Activated CD4-positive, alpha-beta memory T cell treated with anti-CD3 and anti-CD28 coated beads, Interleukin-2, amount 10 ng/mL, durations not matched to agents 7 days and 5 days (primary cell): ENCODE results near the gene CHKA. TPM values are rescaled to one million over a fixed set of nuclear protein-coding genes. Genes with fewer than 3 reads are reported as not detected.

Experiments
- CTCF ChIA-PET: fragments of 350-600 bp; sonication (Branson Sonifier 250); formaldehyde crosslinking; loops from one replicate; lab custom pipeline; 2021; ENCODE audit warnings: antibody characterized with exemption, inconsistent platforms; lab: Charles Lee
- POLR2A ChIA-PET: fragments of 350-600 bp; sonication (Branson Sonifier 250); formaldehyde crosslinking; loops from one replicate; lab custom pipeline; 2021; ENCODE audit warnings: antibody characterized with exemption; lab: Charles Lee
- DNase-seq: peaks from one replicate; pipeline ENCODE4 v3.0.0-alpha.2; 2020
- H3K27ac Mint-ChIP-seq: one replicate; pipeline ENCODE4 v1.8.0; 2021; ENCODE audit warnings: mild to moderate bottlenecking, mixed read lengths
- H3K27me3 Mint-ChIP-seq: one replicate; pipeline ENCODE4 v1.8.0; 2021; ENCODE audit warnings: mixed read lengths
- H3K36me3 Mint-ChIP-seq: one replicate; pipeline ENCODE4 v1.8.0; 2021; ENCODE audit warnings: low read depth, mixed read lengths
- H3K4me1 Mint-ChIP-seq: one replicate; pipeline ENCODE4 v1.8.0; 2021; ENCODE audit warnings: mixed read lengths
- H3K4me3 Mint-ChIP-seq: one replicate; pipeline ENCODE4 v1.8.0; 2021; ENCODE audit warnings: mild to moderate bottlenecking, mixed read lengths
- H3K9me3 Mint-ChIP-seq: one replicate; pipeline ENCODE4 v1.8.0; 2021; ENCODE audit warnings: mixed read lengths
- total RNA-seq, 2 experiments: library from RNA; stranded (reverse); gene quantifications; one replicate each; pipeline ENCODE4 v1.2.3, GENCODE V29; 2021

The CHKA gene
- total RNA-seq, 2 experiments from 2014 or later = 3.0 to 3.1 TPM

GRCh38 chr11:68035266-68035876 lies 85.8 kb downstream of the CHKA start:
- Mint-ChIP-seq H3K27ac (peak overlapping the region; percentile 97), H3K9me3 (no peaks in the 10 kb centered on the region), H3K4me1 (peaks cover 39% of the 10 kb centered on the region), H3K4me3 (no peak overlapping the region), H3K27me3 (no peaks in the 10 kb centered on the region), H3K36me3 (peaks cover 17% of the 10 kb centered on the region)
- ChIA-PET POLR2A (no interaction called here), CTCF (interaction anchor here (0.7 kb wide), 1 partner anchor 565 kb away, joined by 3 read pairs; no protein-coding TSS in a partner anchor)
- DNase-seq = no peak

GRCh38 chr11:68033708-68034045 lies 87.5 kb downstream of the CHKA start:
- ChIA-PET CTCF (no interaction called here), POLR2A (no interaction called here)
- no peak overlapping the region for H3K4me3 Mint-ChIP-seq
- no peak overlapping the region for H3K27ac Mint-ChIP-seq
- no peak for DNase-seq
- no peaks in the 10 kb centered on the region for H3K9me3 Mint-ChIP-seq
- no peaks in the 10 kb centered on the region for H3K27me3 Mint-ChIP-seq
- H3K4me1 Mint-ChIP-seq = peaks cover 53% of the 10 kb centered on the region
- H3K36me3 Mint-ChIP-seq = peaks cover 10% of the 10 kb centered on the region

- H3K9me3 Mint-ChIP-seq = no peaks in the 10 kb centered on the region
- H3K27ac Mint-ChIP-seq = no peak overlapping the region
- ChIA-PET POLR2A (no interaction called here), CTCF (no interaction called here)
- H3K36me3 Mint-ChIP-seq = peaks cover 10% of the 10 kb centered on the region
- DNase-seq = no peak
- no peak overlapping the region for H3K4me3 Mint-ChIP-seq
- peaks cover 51% of the 10 kb centered on the region for H3K4me1 Mint-ChIP-seq
- no peaks in the 10 kb centered on the region for H3K27me3 Mint-ChIP-seq
Observed at GRCh38 chr11:68032997-68033707, 88.0 kb downstream of the CHKA start.

- Mint-ChIP-seq H3K27me3 (no peaks in the 10 kb centered on the region), H3K27ac (peak overlapping the region; percentile 78), H3K4me3 (peak overlapping the region; percentile 90), H3K36me3 (peaks cover 10% of the 10 kb centered on the region), H3K4me1 (peaks cover 42% of the 10 kb centered on the region), H3K9me3 (no peaks in the 10 kb centered on the region)
- no peak for DNase-seq
- POLR2A ChIA-PET = interaction anchor here (5.6 kb wide), 1 partner anchor 8 kb away, joined by 63 read pairs; the partner anchor contains the start of gene TCIRG1
- CTCF ChIA-PET = no interaction called here
Observed at GRCh38 chr11:68032003-68032402, 89.2 kb downstream of the CHKA start.

GRCh38 chr11:68031144-68031464 lies 90.1 kb downstream of the CHKA start:
- CTCF ChIA-PET = interaction anchor here (1.2 kb wide), 1 partner anchor 9 kb away, joined by 7 read pairs; no protein-coding TSS in a partner anchor
- H3K9me3 Mint-ChIP-seq = no peaks in the 10 kb centered on the region
- DNase-seq = no peak

GRCh38 chr11:68030318-68031143 lies 90.7 kb downstream of the CHKA start, which contains the start of gene NDUFS8:
NDUFS8 (plus strand) TSS chr11:68030681; CDS start chr11:68032152, 1,471 bp downstream.
- CTCF ChIA-PET = interaction anchor here (1.2 kb wide), 1 partner anchor 8 kb away, joined by 7 read pairs; no protein-coding TSS in a partner anchor
- peaks cover 30% of the 10 kb centered on the region for H3K4me1 Mint-ChIP-seq
- POLR2A ChIA-PET = interaction anchor here (1.5 to 5.6 kb wide), 2 partner anchors 10 to 87 kb away, joined by 4 to 63 read pairs; partner anchors contain the start of gene TCIRG1
- DNase-seq = peak; percentile 97
- H3K27me3 Mint-ChIP-seq = no peaks in the 10 kb centered on the region
- peak within 1 kb of the TSS; percentile 90 for H3K4me3 Mint-ChIP-seq
- peak within 1 kb of the TSS; percentile 78 for H3K27ac Mint-ChIP-seq
- no peaks in the 10 kb centered on the region for H3K9me3 Mint-ChIP-seq
- H3K36me3 Mint-ChIP-seq = peaks cover 7% of the 10 kb centered on the region

More at GRCh38 chr11:68031144-68031464, 90.1 kb downstream of the CHKA start:
- peaks cover 35% of the 10 kb centered on the region for H3K4me1 Mint-ChIP-seq
- peak overlapping the region; percentile 90 for H3K4me3 Mint-ChIP-seq
- H3K36me3 Mint-ChIP-seq = peaks cover 7% of the 10 kb centered on the region
- H3K27me3 Mint-ChIP-seq = no peaks in the 10 kb centered on the region
- H3K27ac Mint-ChIP-seq = peak overlapping the region; percentile 78
- POLR2A ChIA-PET = interaction anchor here (1.5 to 5.6 kb wide), 2 partner anchors 9 to 87 kb away, joined by 4 to 63 read pairs; partner anchors contain the start of gene TCIRG1

GRCh38 chr11:68028802-68029545 lies 92.2 kb downstream of the CHKA start:
- Mint-ChIP-seq H3K4me3 (peak overlapping the region; percentile 68), H3K27me3 (peaks cover 2% of the 10 kb centered on the region), H3K36me3 (peaks cover 7% of the 10 kb centered on the region), H3K9me3 (no peaks in the 10 kb centered on the region), H3K4me1 (peaks cover 26% of the 10 kb centered on the region), H3K27ac (no peak overlapping the region)
- DNase-seq = no peak
- ChIA-PET CTCF (no interaction called here), POLR2A (interaction anchor here (5.6 kb wide), 1 partner anchor 11 kb away, joined by 63 read pairs; the partner anchor contains the start of gene TCIRG1)

GRCh38 chr11:68027667-68028066 lies 93.5 kb downstream of the CHKA start:
- Mint-ChIP-seq H3K27me3 (peaks cover 2% of the 10 kb centered on the region), H3K36me3 (peaks cover 7% of the 10 kb centered on the region), H3K4me3 (no peak overlapping the region), H3K9me3 (no peaks in the 10 kb centered on the region), H3K27ac (no peak overlapping the region), H3K4me1 (peaks cover 24% of the 10 kb centered on the region)
- no peak for DNase-seq
- ChIA-PET CTCF (no interaction called here), POLR2A (interaction anchor here (5.6 kb wide), 1 partner anchor 13 kb away, joined by 63 read pairs; the partner anchor contains the start of gene TCIRG1)

- ChIA-PET CTCF (no interaction called here), POLR2A (interaction anchor here (5.6 kb wide), 1 partner anchor 14 kb away, joined by 63 read pairs; the partner anchor contains the start of gene TCIRG1)
- Mint-ChIP-seq H3K36me3 (peaks cover 4% of the 10 kb centered on the region), H3K27ac (no peak overlapping the region), H3K9me3 (no peaks in the 10 kb centered on the region), H3K27me3 (peaks cover 2% of the 10 kb centered on the region), H3K4me3 (no peak overlapping the region), H3K4me1 (peaks cover 20% of the 10 kb centered on the region)
- DNase-seq = no peak
Observed at GRCh38 chr11:68026391-68027105, 94.6 kb downstream of the CHKA start.

- Mint-ChIP-seq H3K36me3 (no peaks in the 10 kb centered on the region), H3K9me3 (no peaks in the 10 kb centered on the region), H3K4me1 (peaks cover 12% of the 10 kb centered on the region), H3K4me3 (no peak overlapping the region), H3K27me3 (peaks cover 2% of the 10 kb centered on the region), H3K27ac (no peak overlapping the region)
- ChIA-PET POLR2A (no interaction called here), CTCF (no interaction called here)
- peak; percentile 23 for DNase-seq
Observed at GRCh38 chr11:68025047-68025446, 96.1 kb downstream of the CHKA start.

GRCh38 chr11:68024508-68024907 lies 96.7 kb downstream of the CHKA start:
- no peak overlapping the region for H3K4me3 Mint-ChIP-seq
- H3K36me3 Mint-ChIP-seq = no peaks in the 10 kb centered on the region
- no peak for DNase-seq
- ChIA-PET CTCF (no interaction called here), POLR2A (no interaction called here)
- peaks cover 2% of the 10 kb centered on the region for H3K27me3 Mint-ChIP-seq
- peaks cover 9% of the 10 kb centered on the region for H3K4me1 Mint-ChIP-seq
- no peak overlapping the region for H3K27ac Mint-ChIP-seq
- no peaks in the 10 kb centered on the region for H3K9me3 Mint-ChIP-seq
